ENCODE results near the gene SLC15A1.

SLC15A1 gene

GRCh38 chr13:98668155-98668554 lies 84.3 kb downstream of the SLC15A1 start:
- TF ChIP-seq ZNF140 (tag by site-specific recombination; IDR thresholded peaks at IDR 0.05), result no peak
- no peak for TF ChIP-seq ZNF629 (tag by site-specific recombination; IDR thresholded peaks at IDR 0.05)
- no peak for TF ChIP-seq ATF2 (tag by site-specific recombination; IDR thresholded peaks at IDR 0.05; ENCODE audit: low read depth)
- TF ChIP-seq WT1 (tag by site-specific recombination; IDR thresholded peaks at IDR 0.05), result no peak
- TF ChIP-seq ZNF837 (tag by site-specific recombination; IDR thresholded peaks at IDR 0.05), result no peak
- TF ChIP-seq ZNF16 (tag by site-specific recombination; IDR thresholded peaks at IDR 0.05; ENCODE audit: low read depth), result no peak
- TF ChIP-seq ZNF830 (tag by site-specific recombination; IDR thresholded peaks at IDR 0.05; ENCODE audit: low read depth), result no peak
- no peak for TF ChIP-seq ZNF266 (tag by site-specific recombination; IDR thresholded peaks at IDR 0.05; ENCODE audit: low read depth)
- ChIA-PET CTCF (interaction anchor here (0.6 to 1.2 kb wide), 4 partner anchors 86 to 849 kb away, joined by 3 to 6 read pairs (median 3); no protein-coding TSS in a partner anchor), POLR2A (no interaction called here)
- H3K36me3 ChIP-seq (ENCODE audit: control insufficient read depth in 2 of 2, insufficient read depth in 1 of 2, low read length in 2 of 2), result no peaks in the 10 kb centered on the region
- H3K4me1 ChIP-seq (ENCODE audit: control insufficient read depth, insufficient read depth, low read length), result no peaks in the 10 kb centered on the region
- H3K9me3 ChIP-seq (ENCODE audit: control insufficient read depth, insufficient read depth, low read depth, low read length), result no peaks in the 10 kb centered on the region
- H3K27ac ChIP-seq (ENCODE audit: extremely low read depth, low read depth, low read length), result no peak overlapping the region
- H3K4me3 ChIP-seq (ENCODE audit: low read depth, low read length), result no peak overlapping the region

- Histone ChIP-seq H3K9me3 (ENCODE audit: control insufficient read depth, insufficient read depth, low read depth, low read length) (no peaks in the 10 kb centered on the region), H3K27ac (ENCODE audit: extremely low read depth, low read depth, low read length) (no peak overlapping the region)
Measured at GRCh38 chr13:98665638-98665995, 86.9 kb downstream of the SLC15A1 start.

GRCh38 chr13:98664924-98665637 lies 87.4 kb downstream of the SLC15A1 start:
- Histone ChIP-seq H3K9me3 (ENCODE audit: control insufficient read depth, insufficient read depth, low read depth, low read length) (no peaks in the 10 kb centered on the region), H3K4me3 (ENCODE audit: low read depth, low read length) (no peak overlapping the region), H3K27ac (ENCODE audit: extremely low read depth, low read depth, low read length) (no peak overlapping the region), H3K4me1 (ENCODE audit: control insufficient read depth, insufficient read depth, low read length) (no peaks in the 10 kb centered on the region), H3K36me3 (ENCODE audit: control insufficient read depth in 2 of 2, insufficient read depth in 1 of 2, low read length in 2 of 2) (no peaks in the 10 kb centered on the region)
- POLR2A ChIA-PET, result no interaction called here
- TF ChIP-seq BCL6B (tag by site-specific recombination; IDR thresholded peaks at IDR 0.05) (no peak), ZBTB21 (tag by site-specific recombination; IDR thresholded peaks at IDR 0.05) (no peak), ZBTB17 (tag by site-specific recombination; IDR thresholded peaks at IDR 0.05) (no peak), GLIS1 (tag by site-specific recombination; IDR thresholded peaks at IDR 0.05) (0 out of 2 replicates have a peak, but pooled peaks have one; percentile 23), KLF10 (tag by site-specific recombination; IDR thresholded peaks at IDR 0.05) (no peak), ZNF184 (tag by site-specific recombination; IDR thresholded peaks at IDR 0.05) (no peak)
- CTCF ChIA-PET, result interaction anchor here (0.5 to 1.9 kb wide), 7 partner anchors 12 to 215 kb away, joined by 3 to 17 read pairs (median 3); no protein-coding TSS in a partner anchor

More at GRCh38 chr13:98665638-98665995, 86.9 kb downstream of the SLC15A1 start:
- Histone ChIP-seq H3K36me3 (ENCODE audit: control insufficient read depth in 2 of 2, insufficient read depth in 1 of 2, low read length in 2 of 2) (no peaks in the 10 kb centered on the region), H3K4me3 (ENCODE audit: low read depth, low read length) (no peak overlapping the region), H3K4me1 (ENCODE audit: control insufficient read depth, insufficient read depth, low read length) (no peaks in the 10 kb centered on the region)
- ChIA-PET CTCF (interaction anchor here (0.5 to 1.9 kb wide), 6 partner anchors 12 to 215 kb away, joined by 3 to 17 read pairs (median 3); no protein-coding TSS in a partner anchor), POLR2A (interaction anchor here (0.6 kb wide), 1 partner anchor 8 kb away, joined by 3 read pairs; no protein-coding TSS in a partner anchor)
- TF ChIP-seq KLF10 (tag by site-specific recombination; IDR thresholded peaks at IDR 0.05), result no peak
- 0 out of 2 replicates have a peak, but pooled peaks have one; percentile 17 for TF ChIP-seq ZNF585B (tag by site-specific recombination; IDR thresholded peaks at IDR 0.05)

- POLR2A ChIA-PET, result no interaction called here
- no peaks in the 10 kb centered on the region for H3K9me3 ChIP-seq (ENCODE audit: control insufficient read depth, insufficient read depth, low read depth, low read length)
- H3K4me3 ChIP-seq (ENCODE audit: low read depth, low read length), result no peak overlapping the region
- H3K27ac ChIP-seq (ENCODE audit: extremely low read depth, low read depth, low read length), result no peak overlapping the region
- CTCF ChIA-PET, result interaction anchor here (0.6 to 1.9 kb wide), 4 partner anchors 11 to 198 kb away, joined by 3 to 17 read pairs (median 4); no protein-coding TSS in a partner anchor
- no peaks in the 10 kb centered on the region for H3K4me1 ChIP-seq (ENCODE audit: control insufficient read depth, insufficient read depth, low read length)
- H3K36me3 ChIP-seq (ENCODE audit: control insufficient read depth in 2 of 2, insufficient read depth in 1 of 2, low read length in 2 of 2), result no peaks in the 10 kb centered on the region
- TF ChIP-seq ZBTB11 (tag by site-specific recombination; conservative IDR thresholded peaks at IDR 0.05; ENCODE audit: low read depth), result no peak
- TF ChIP-seq ZNF449 (tag by site-specific recombination; IDR thresholded peaks at IDR 0.05), result no peak
Measured at GRCh38 chr13:98664510-98664909, 88.0 kb downstream of the SLC15A1 start.

Data from HEK293 (cell line).